Endothelial cell of umbilical vein (primary cell): ENCODE results near the gene ADCY5. TPM values are rescaled to one million over a fixed set of nuclear protein-coding genes. Genes with fewer than 3 reads are reported as not detected.

Experiments
- BruUV-seq: library from RNA; stranded (reverse); fragments of 400-500 nt; replicated peaks from 2 replicates; lab custom pipeline; 2021; lab: Mats Ljungman, UMichigan
- CTCF ChIA-PET: fragments of 300-600, 350-600 bp; sonication (Branson Sonifier 250); formaldehyde crosslinking; loops from one replicate; lab custom pipeline; 2021; ENCODE audit warnings: antibody characterized with exemption, inconsistent platforms; lab: Charles Lee
- POLR2A ChIA-PET: fragments of 300-600, 350-600 bp; sonication (Branson Sonifier 250); formaldehyde crosslinking; loops from one replicate; lab custom pipeline; 2021; ENCODE audit warnings: antibody characterized with exemption, inconsistent platforms; lab: Charles Lee
- DNase-seq: peaks from one replicate; pipeline ENCODE4 v3.0.0-alpha.2; 2011; ENCODE audit warnings: low read depth, low spot score
- FAIRE-seq: peaks from 2 replicates; lab custom pipeline; 2011; peaks lifted over from hg19 to GRCh38; lab: Jason Lieb, UNC
- H2AFZ ChIP-seq: 2 replicates; pipeline ENCODE4 v1.6.0; 2012; ENCODE audit warnings: low read depth, low read length, control low read depth, inconsistent platforms
- H3K27ac ChIP-seq: 2 replicates; pipeline ENCODE4 v1.5.1; 2011; ENCODE audit warnings: low read depth, mild to moderate bottlenecking, control low read depth, low read length, moderate library complexity; ENCODE audit not compliant: insufficient read depth
- H3K27me3 ChIP-seq, 2 experiments: 2 replicates each; pipeline versions ENCODE4 v1.6.0 to v1.6.1; 2011; ENCODE audit warnings: low read length in 2 of 2, mixed read lengths in 1 of 2; ENCODE audit not compliant: control insufficient read depth in 2 of 2, insufficient read depth in 2 of 2
- H3K36me3 ChIP-seq, 2 experiments: 2 replicates in 1 of 2; 3 replicates in 1 of 2; pipeline ENCODE4 v1.5.1; 2011; ENCODE audit warnings: low read length in 2 of 2, mild to moderate bottlenecking in 1 of 2, moderate library complexity in 1 of 2; ENCODE audit not compliant: control insufficient read depth in 2 of 2, insufficient read depth in 2 of 2; ENCODE audit errors: extremely low read depth in 1 of 2
- H3K4me1 ChIP-seq: 3 replicates; pipeline ENCODE4 v1.5.1; 2011; ENCODE audit warnings: mild to moderate bottlenecking, low read length; ENCODE audit not compliant: control insufficient read depth, insufficient read depth; ENCODE audit errors: extremely low read depth
- H3K4me2 ChIP-seq: 2 replicates; pipeline ENCODE4 v1.6.1; 2011; ENCODE audit warnings: low read length, control low read depth, mixed read lengths; ENCODE audit not compliant: insufficient read depth
- H3K4me3 ChIP-seq, 3 experiments: fragments of 200-600 bp in 1 of 3; sonication (generic), shearing (Covaris generic) in 1 of 3; replicated peaks in 1 of 3; 2 replicates each; pipeline ENCODE4 v1.5.1; 2011 to 2016; ENCODE audit warnings: control low read depth in 3 of 3, low read length in 3 of 3, mild to moderate bottlenecking in 2 of 3, inconsistent platforms in 1 of 3, low read depth in 1 of 3, moderate library complexity in 1 of 3; ENCODE audit not compliant: insufficient read depth in 1 of 3
- H3K79me2 ChIP-seq: 2 replicates; pipeline ENCODE4 v1.6.0; 2012; ENCODE audit warnings: low read length, inconsistent platforms; ENCODE audit not compliant: control insufficient read depth, insufficient read depth
- H3K9ac ChIP-seq: replicated peaks from 2 replicates; pipeline ENCODE3; 2011; ENCODE audit warnings: low read length, control low read depth; ENCODE audit not compliant: insufficient read depth; ENCODE audit errors: extremely low read depth
- H3K9me1 ChIP-seq: replicated peaks from 3 replicates; pipeline ENCODE4 v1.6.0; 2011; ENCODE audit warnings: mild to moderate bottlenecking, low read length; ENCODE audit not compliant: control insufficient read depth, insufficient read depth; ENCODE audit errors: extremely low read depth
- H3K9me3 ChIP-seq: replicated peaks from 2 replicates; pipeline ENCODE4 v1.5.1; 2012; ENCODE audit warnings: low read length, inconsistent platforms; ENCODE audit not compliant: control insufficient read depth, insufficient read depth
- H4K20me1 ChIP-seq: replicated peaks from 2 replicates; pipeline ENCODE3; 2011; ENCODE audit warnings: mild to moderate bottlenecking, low read length; ENCODE audit not compliant: control insufficient read depth, insufficient read depth; ENCODE audit errors: extremely low read depth
- CTCF ChIP-seq, 2 donors: IDR thresholded peaks; 1 replicate in 1 of 2; 2 replicates in 1 of 2; pipeline ENCODE4 v1.5.1; 2011; ENCODE audit warnings: low read length in 2 of 2, mild to moderate bottlenecking in 2 of 2, moderate library complexity in 2 of 2, control low read depth in 1 of 2, inconsistent platforms in 1 of 2, low read depth in 1 of 2; ENCODE audit not compliant: insufficient read depth in 1 of 2; ENCODE audit errors: extremely low read depth in 1 of 2
- EZH2 ChIP-seq: IDR thresholded peaks from 2 replicates; pipeline ENCODE4 v1.6.1; 2012; ENCODE audit warnings: borderline replicate concordance, low read depth, mild to moderate bottlenecking, moderate library complexity, low read length, inconsistent platforms; ENCODE audit not compliant: severe bottlenecking
- FOS ChIP-seq: IDR thresholded peaks from 2 replicates; pipeline ENCODE4 v1.6.1; 2011; ENCODE audit warnings: mild to moderate bottlenecking, low read length, moderate library complexity, borderline replicate concordance; ENCODE audit not compliant: insufficient read depth
- GATA2 ChIP-seq: IDR thresholded peaks from 2 replicates; pipeline ENCODE4 v1.7.0; 2011; ENCODE audit warnings: low read depth, mild to moderate bottlenecking, moderate library complexity, mixed read lengths, low read length; ENCODE audit not compliant: insufficient read length, insufficient read depth
- JUN ChIP-seq: IDR thresholded peaks from 2 replicates; pipeline ENCODE4 v1.6.1; 2011; ENCODE audit warnings: borderline replicate concordance, low read depth; ENCODE audit not compliant: insufficient read length, insufficient read depth
- MYC ChIP-seq: IDR thresholded peaks from one replicate; pipeline ENCODE4 v1.6.1; 2011; ENCODE audit warnings: mild to moderate bottlenecking, low read depth, low read length
- POLR2A ChIP-seq: IDR thresholded peaks from 2 replicates; pipeline ENCODE4 v1.6.1; 2012; ENCODE audit warnings: low read depth, mild to moderate bottlenecking, control low read depth, low read length
- POLR2AphosphoS5 ChIP-seq: IDR thresholded peaks from 2 replicates; pipeline ENCODE4 v1.6.1; 2012; ENCODE audit warnings: low read depth, mild to moderate bottlenecking, control low read depth, low read length, moderate library complexity; ENCODE audit not compliant: insufficient read depth
- dilution Hi-C: fragments of 300-500 bp; cut with MboI; formaldehyde crosslinking; loops from one replicate; pipeline ENCODE4 v1.15.0; 2019; ENCODE audit warnings: low sequenced_read_pairs; ENCODE audit not compliant: extremely low pct_ligation_motif_present
- intact Hi-C: fragments of 100-400 bp; cut with micrococcal nuclease; formaldehyde crosslinking; loops from one replicate; pipeline ENCODE4 v1.10.0; 2022
- polyA plus RNA-seq, 4 experiments: library from polyadenylated mRNA; depleted of rRNA in 3 of 4; stranded (reverse) in 3 of 4; unstranded in 1 of 4; fragments of >200 nt; gene quantifications; 2 replicates each; pipeline versions ENCODE4 v1.2.1 to v1.2.3, GENCODE V29; 2011 to 2012; ENCODE audit warnings: missing spikeins in 1 of 4
- total RNA-seq: library from RNA; stranded (reverse); gene quantifications from 2 replicates; pipeline ENCODE4 v1.2.3, GENCODE V29; 2021
- TF ChIP-seq, protein P1 (sequence below): IDR thresholded peaks from 2 replicates; pipeline ENCODE4 v1.6.1; 2011; ENCODE audit not compliant: insufficient read depth, insufficient read length

The ADCY5 gene
- total and polyA plus RNA-seq, 2 donors (not counting 3 experiments of a cell fraction or from before 2014, with no cell fraction given), result 0.01 TPM; not detected in 1

DNA sequence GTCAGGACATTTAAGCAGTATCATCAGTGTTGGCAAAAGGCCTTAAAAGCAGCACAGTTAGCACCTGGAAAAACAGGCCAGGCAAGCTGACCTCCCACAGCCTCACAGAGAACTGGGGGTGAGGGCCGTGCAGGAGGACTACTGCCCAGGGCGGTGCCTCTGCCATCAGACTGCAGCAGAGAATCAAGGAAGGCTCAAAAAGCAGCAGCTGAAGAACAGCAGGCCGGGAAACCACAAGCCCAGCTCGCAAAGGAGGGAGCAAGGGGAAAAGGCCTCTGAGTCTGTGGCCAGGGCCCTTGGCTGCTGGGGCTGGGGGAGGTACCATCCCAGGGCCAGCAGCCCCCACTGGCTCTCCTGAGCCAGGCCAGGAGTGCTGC lies 163.0 kb downstream of the ADCY5 start:
- Histone ChIP-seq H3K9me1 (no peaks in the 10 kb centered on the region), H3K4me1 (no peaks in the 10 kb centered on the region), H3K27me3 (no peaks in the 10 kb centered on the region), H3K79me2 (no peaks in the 10 kb centered on the region), H3K4me2 (no peak overlapping the region), H3K36me3 (no peaks in the 10 kb centered on the region), H4K20me1 (no peaks in the 10 kb centered on the region), H3K4me3 (no peak overlapping the region), H2AFZ (no peak overlapping the region), H3K9me3 (no peaks in the 10 kb centered on the region), H3K9ac (no peak overlapping the region), H3K27ac (no peak overlapping the region)
- FAIRE-seq, result no peak
- ChIA-PET CTCF (interaction anchor here (0.6 to 4.4 kb wide), 10 partner anchors 8 to 274 kb away, joined by 3 to 24 read pairs (median 4); partner anchors contain the start of gene SEC22A), POLR2A (no interaction called here)
- no peak for DNase-seq
- no peak for TF ChIP-seq FOS
- TF ChIP-seq JUN, result no peak
- TF ChIP-seq, protein P1, sequence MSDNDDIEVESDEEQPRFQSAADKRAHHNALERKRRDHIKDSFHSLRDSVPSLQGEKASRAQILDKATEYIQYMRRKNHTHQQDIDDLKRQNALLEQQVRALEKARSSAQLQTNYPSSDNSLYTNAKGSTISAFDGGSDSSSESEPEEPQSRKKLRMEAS, result no peak
- no peak for TF ChIP-seq POLR2AphosphoS5
- TF ChIP-seq EZH2, result no peak
- TF ChIP-seq CTCF (IDR thresholded peaks at IDR 0.05; ENCODE audit: extremely low read depth in 1 of 2, insufficient read depth in 1 of 2, low read depth in 1 of 2, low read length in 2 of 2), result no peak
- TF ChIP-seq POLR2A, result no peak
- TF ChIP-seq MYC, result no peak
- no peak for TF ChIP-seq GATA2
- no TSS peak for BruUV-seq
- dilution Hi-C loops, result no loop called here
- intact Hi-C loops, result loop anchor here (1.0 kb wide), 1 partner anchor 203 kb away; no protein-coding TSS in a partner anchor
